HG03378 (cell line): ENCODE results near the gene GRIFIN.

Experiments used
- ATAC-seq: cut with Tn5 transposase; IDR thresholded peaks from one replicate; pipeline ENCODE4 v1.9.1; 2021; ENCODE audit warnings: mild to moderate bottlenecking, moderate library complexity; ENCODE audit not compliant: unreplicated experiment

Gene GRIFIN

DNA sequence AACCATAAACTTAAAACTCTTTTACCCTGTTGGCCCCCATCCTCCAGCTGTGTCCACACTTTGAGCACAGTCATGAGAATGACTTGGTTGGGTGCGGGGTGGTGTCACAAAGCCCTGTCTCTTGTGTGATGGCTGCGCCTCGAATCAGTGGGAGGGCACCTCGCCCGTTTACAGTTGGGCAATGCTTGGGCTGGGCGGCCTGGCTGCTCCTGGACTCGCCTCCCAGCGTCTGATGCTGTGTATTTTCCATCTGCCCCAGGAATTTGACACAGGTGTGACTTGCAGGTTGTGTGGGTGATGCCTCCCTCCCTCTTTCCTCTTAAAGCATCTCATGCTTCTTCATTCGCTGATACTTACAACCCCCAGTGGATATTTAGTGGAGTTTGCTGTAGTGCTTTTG lies 39.1 kb downstream of the GRIFIN start:
- no peak for ATAC-seq

DNA sequence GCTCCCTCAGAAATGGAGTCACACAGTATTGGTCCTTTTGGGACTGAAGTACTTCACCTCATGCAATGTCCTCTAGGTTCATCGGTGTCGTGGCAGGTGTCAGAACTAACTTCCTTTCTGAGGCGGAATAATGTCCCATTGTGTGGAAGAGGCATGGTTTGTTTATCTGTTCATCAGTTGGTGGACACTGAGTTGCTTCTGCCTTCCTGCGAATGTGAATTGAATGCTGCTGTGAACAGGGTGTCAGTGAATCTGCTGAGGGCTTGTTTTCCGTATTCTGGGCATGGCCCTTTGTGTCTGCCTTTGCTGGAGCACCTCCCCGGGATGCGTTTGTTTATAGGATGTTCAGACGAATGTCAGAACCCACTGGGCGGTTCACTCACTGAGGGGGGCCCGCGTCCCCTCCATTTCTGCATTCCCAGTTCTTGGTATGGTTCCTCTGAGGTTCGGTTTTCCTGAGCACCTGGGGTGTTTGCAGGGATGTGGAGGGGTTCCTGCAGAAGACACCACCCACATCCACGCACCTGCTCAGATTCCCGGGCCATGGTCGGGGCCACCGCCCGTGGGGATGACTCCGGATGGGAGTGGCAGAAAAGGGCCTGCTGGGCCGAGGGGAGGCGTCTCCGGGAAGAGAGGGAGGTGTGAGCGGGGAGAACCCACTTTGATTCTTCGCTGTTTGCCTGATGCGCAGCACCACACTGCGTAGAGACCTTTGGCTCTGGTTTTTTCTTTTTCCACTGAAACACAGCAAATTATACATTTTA lies 39.7 kb downstream of the GRIFIN start:
- ATAC-seq, result no peak

DNA sequence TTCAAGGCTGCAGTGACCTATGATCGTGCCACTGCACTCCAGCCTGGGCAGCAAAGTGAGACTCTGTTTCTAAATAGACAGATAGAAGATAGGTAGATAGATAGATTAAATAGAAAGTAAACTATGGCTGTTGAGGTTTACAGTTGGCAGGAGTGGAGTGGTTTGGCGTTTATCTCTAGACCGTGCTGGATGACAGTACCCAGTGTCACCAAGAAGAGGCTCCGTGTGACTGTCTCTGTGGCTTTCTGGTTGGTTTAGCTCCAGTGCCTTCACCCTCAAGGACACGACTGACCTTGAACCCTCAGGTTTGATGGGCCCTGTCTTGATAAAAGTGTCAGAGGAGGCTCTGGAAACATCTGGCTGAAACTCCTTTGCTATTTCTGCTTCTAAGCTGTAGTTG lies 41.1 kb downstream of the GRIFIN start:
- ATAC-seq, result no peak

DNA sequence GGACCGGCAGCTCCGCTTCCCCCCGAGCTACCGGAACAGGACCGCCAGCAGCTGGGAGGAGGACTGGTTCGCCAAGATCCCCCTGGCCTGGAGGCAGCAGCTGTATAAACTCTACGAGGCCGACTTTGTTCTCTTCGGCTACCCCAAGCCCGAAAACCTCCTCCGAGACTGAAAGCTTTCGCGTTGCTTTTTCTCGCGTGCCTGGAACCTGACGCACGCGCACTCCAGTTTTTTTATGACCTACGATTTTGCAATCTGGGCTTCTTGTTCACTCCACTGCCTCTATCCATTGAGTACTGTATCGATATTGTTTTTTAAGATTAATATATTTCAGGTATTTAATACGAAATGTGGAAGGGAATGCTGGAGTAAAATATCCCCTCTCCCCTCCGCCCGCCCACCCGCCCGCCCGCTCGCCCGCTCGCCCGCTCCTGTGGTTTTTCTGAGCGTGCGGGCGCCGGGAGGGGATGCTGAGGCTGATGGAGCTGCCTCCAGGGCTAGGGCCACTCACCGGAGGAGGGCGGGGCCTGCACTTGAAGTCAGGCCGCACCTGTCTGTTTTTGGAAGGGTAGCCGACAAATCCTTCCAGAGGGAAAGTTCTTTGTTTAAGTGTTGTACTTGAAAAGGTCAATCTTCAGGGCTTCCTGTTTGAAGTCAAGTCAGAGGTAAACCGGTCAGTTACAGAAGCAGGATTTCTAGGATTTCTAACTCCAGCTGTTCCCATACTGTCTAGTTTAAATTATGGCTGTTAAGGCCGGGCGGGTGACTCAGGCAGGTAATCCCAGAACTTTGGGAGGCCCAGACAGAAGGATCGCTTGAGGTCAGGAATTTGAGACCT lies 42.3 kb downstream of the GRIFIN start:
- ATAC-seq, result no peak

DNA sequence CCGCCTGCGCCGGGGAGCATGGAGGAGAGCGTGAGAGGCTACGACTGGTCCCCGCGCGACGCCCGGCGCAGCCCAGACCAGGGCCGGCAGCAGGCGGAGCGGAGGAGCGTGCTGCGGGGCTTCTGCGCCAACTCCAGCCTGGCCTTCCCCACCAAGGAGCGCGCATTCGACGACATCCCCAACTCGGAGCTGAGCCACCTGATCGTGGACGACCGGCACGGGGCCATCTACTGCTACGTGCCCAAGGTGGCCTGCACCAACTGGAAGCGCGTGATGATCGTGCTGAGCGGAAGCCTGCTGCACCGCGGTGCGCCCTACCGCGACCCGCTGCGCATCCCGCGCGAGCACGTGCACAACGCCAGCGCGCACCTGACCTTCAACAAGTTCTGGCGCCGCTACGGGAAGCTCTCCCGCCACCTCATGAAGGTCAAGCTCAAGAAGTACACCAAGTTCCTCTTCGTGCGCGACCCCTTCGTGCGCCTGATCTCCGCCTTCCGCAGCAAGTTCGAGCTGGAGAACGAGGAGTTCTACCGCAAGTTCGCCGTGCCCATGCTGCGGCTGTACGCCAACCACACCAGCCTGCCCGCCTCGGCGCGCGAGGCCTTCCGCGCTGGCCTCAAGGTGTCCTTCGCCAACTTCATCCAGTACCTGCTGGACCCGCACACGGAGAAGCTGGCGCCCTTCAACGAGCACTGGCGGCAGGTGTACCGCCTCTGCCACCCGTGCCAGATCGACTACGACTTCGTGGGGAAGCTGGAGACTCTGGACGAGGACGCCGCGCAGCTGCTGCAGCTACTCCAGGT lies 43.1 kb downstream of the GRIFIN start:
- no peak for ATAC-seq

GRCh38 chr7:2431260-2431867 lies 44.8 kb downstream of the GRIFIN start:
- ATAC-seq, result no peak

DNA sequence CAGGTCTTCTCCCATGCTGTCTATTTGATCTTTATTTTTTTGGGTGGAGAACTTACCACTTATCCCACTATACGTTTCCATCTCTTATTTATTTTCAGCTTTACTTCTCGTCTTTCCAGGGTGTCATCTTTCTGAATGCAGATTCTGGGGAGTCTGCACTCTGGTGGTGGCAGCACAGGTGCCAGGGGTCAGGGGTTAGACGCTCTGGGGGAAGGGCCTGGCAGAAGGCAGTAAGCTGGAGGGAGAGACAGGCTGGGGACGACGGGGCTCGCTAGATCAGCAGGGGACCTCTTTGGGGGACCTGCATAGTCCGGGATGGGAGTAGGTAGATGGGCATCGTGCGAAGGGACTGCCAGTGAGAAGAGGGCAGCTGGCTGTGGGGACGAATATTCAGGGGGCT lies 50.4 kb downstream of the GRIFIN start:
- ATAC-seq, result no peak
